Hepatocyte (in vitro differentiated cells): ENCODE data around the gene GRXCR2. TPM values are rescaled to one million over a fixed set of nuclear protein-coding genes. Genes with fewer than 3 reads are reported as not detected.

Experiments
- DNase-seq: peaks from one replicate; pipeline ENCODE4 v3.0.0-alpha.2; 2016; ENCODE audit warnings: low spot score
- H2AFZ ChIP-seq: fragments of 200-600 bp; sonication (generic); 2 replicates; pipeline ENCODE4 v1.6.0; 2016; ENCODE audit warnings: antibody characterized with exemption, mild to moderate bottlenecking
- H3K27ac ChIP-seq: fragments of 200-600 bp; sonication (generic); 2 replicates; pipeline ENCODE4 v1.5.1; 2016; ENCODE audit warnings: mild to moderate bottlenecking
- H3K27me3 ChIP-seq: fragments of 200-600 bp; sonication (generic); 2 replicates; pipeline ENCODE4 v1.6.1; 2016
- H3K36me3 ChIP-seq: fragments of 200-600 bp; sonication (generic); replicated peaks from 2 replicates; pipeline ENCODE4 v1.5.1; 2016; ENCODE audit warnings: low read depth; ENCODE audit not compliant: insufficient read depth
- H3K4me1 ChIP-seq: fragments of 200-600 bp; sonication (generic); 2 replicates; pipeline ENCODE4 v1.5.1; 2016; ENCODE audit warnings: mild to moderate bottlenecking, moderate library complexity; ENCODE audit not compliant: insufficient read depth
- H3K4me2 ChIP-seq: fragments of 200-600 bp; sonication (generic); 2 replicates; pipeline ENCODE4 v1.6.0; 2016
- H3K4me3 ChIP-seq: fragments of 200-600 bp; sonication (generic); 2 replicates; pipeline ENCODE4 v1.5.1; 2016; ENCODE audit warnings: mild to moderate bottlenecking
- H3K79me2 ChIP-seq: fragments of 200-600 bp; sonication (generic); 2 replicates; pipeline ENCODE4 v1.6.0; 2017; ENCODE audit warnings: mild to moderate bottlenecking
- H3K9me2 ChIP-seq: fragments of 200-600 bp; sonication (generic); replicated peaks from 2 replicates; pipeline ENCODE4 v1.6.0; 2017; ENCODE audit warnings: mild to moderate bottlenecking; ENCODE audit not compliant: insufficient read depth
- H3K9me3 ChIP-seq: fragments of 200-600 bp; sonication (generic); 2 replicates; pipeline ENCODE4 v1.5.1; 2016; ENCODE audit warnings: low read depth, mild to moderate bottlenecking
- H4K20me1 ChIP-seq: fragments of 200-600 bp; sonication (generic); 2 replicates; pipeline ENCODE4 v1.6.0; 2016; ENCODE audit warnings: mild to moderate bottlenecking; ENCODE audit not compliant: insufficient read depth, poor library complexity, severe bottlenecking
- CTCF ChIP-seq: fragments of 200-600 bp; sonication (generic); IDR thresholded peaks from 2 replicates; pipeline ENCODE4 v1.5.1; 2016; ENCODE audit warnings: antibody characterized with exemption, mild to moderate bottlenecking; ENCODE audit not compliant: poor library complexity
- EZH2 ChIP-seq: fragments of 200-600 bp; sonication (generic); IDR thresholded peaks from 2 replicates; pipeline ENCODE4 v1.6.1; 2016; ENCODE audit warnings: antibody characterized with exemption, mild to moderate bottlenecking, borderline replicate concordance
- EZH2phosphoT487 ChIP-seq: fragments of 200-600 bp; sonication (generic); IDR thresholded peaks from one replicate; pipeline ENCODE4 v1.6.1; 2018; ENCODE audit warnings: antibody characterized with exemption, mild to moderate bottlenecking, low read depth, moderate library complexity; ENCODE audit not compliant: unreplicated experiment, severe bottlenecking
- WGBS: methylation state at CpG from one replicate; pipeline ENCODE4 v1.1.6; 2016; ENCODE audit warnings: low lambda C conversion rate; ENCODE audit errors: missing lambda C conversion rate; 5-methylcytosine and 5-hydroxymethylcytosine counted together
- polyA plus RNA-seq: library from polyadenylated mRNA; unstranded; fragments of >200 nt; fragmentation: Nextera tagmentation; extraction: Ambion mirVana; gene quantifications from 2 replicates; pipeline ENCODE4 v1.2.1, GENCODE V29; 2016
- total RNA-seq: library from RNA; depleted of rRNA; stranded (reverse); fragments of >200 nt; gene quantifications from 2 replicates; pipeline ENCODE4 v1.2.3, GENCODE V29; 2014

The GRXCR2 gene
- total RNA-seq: not detected in 2 replicates
- 0.39 TPM in 1 of 2 replicates, not detected in the other for polyA plus RNA-seq

GRCh38 chr5:145872914-145873313, at the start of gene GRXCR2:
GRXCR2 (minus strand) TSS chr5:145873014; CDS start chr5:145872968, 46 bp downstream.
- Histone ChIP-seq H2AFZ (no peak within 1 kb of the TSS), H3K79me2 (no peaks in the 10 kb centered on the region), H3K4me2 (no peak within 1 kb of the TSS), H4K20me1 (no peaks in the 10 kb centered on the region), H3K9me3 (no peaks in the 10 kb centered on the region), H3K36me3 (no peaks in the 10 kb centered on the region), H3K4me1 (no peaks in the 10 kb centered on the region), H3K9me2 (no peaks in the 10 kb centered on the region), H3K27ac (no peak within 1 kb of the TSS), H3K4me3 (no peak within 1 kb of the TSS), H3K27me3 (no peaks in the 10 kb centered on the region)
- WGBS: 79% methylated on average over 3 of the region's 3 CpGs
- TF ChIP-seq CTCF (no peak), EZH2 (no peak), EZH2phosphoT487 (no peak)
- no peak for DNase-seq

- Histone ChIP-seq H3K36me3 (no peaks in the 10 kb centered on the region), H3K27me3 (no peaks in the 10 kb centered on the region), H4K20me1 (no peaks in the 10 kb centered on the region), H2AFZ (no peak overlapping the region), H3K4me3 (no peak overlapping the region), H3K79me2 (no peaks in the 10 kb centered on the region), H3K27ac (no peak overlapping the region), H3K9me3 (no peaks in the 10 kb centered on the region), H3K4me1 (peaks cover 8% of the 10 kb centered on the region), H3K4me2 (no peak overlapping the region), H3K9me2 (no peaks in the 10 kb centered on the region)
- DNase-seq: no peak
- TF ChIP-seq EZH2phosphoT487 (no peak), CTCF (no peak), EZH2 (no peak)
- WGBS: 98% methylated on average over 2 of the region's 2 CpGs
These were observed 49.2 kb upstream of the GRXCR2 start for GRCh38 chr5:145922059-145922458.

- no peaks in the 10 kb centered on the region for H3K36me3 ChIP-seq
- no peak overlapping the region for H2AFZ ChIP-seq
- DNase-seq: no peak
- no peaks in the 10 kb centered on the region for H3K9me2 ChIP-seq
- H3K4me2 ChIP-seq: no peak overlapping the region
- H3K4me1 ChIP-seq: peaks cover 8% of the 10 kb centered on the region
- no peak overlapping the region for H3K27ac ChIP-seq
- TF ChIP-seq EZH2 (no peak), EZH2phosphoT487 (no peak), CTCF (no peak)
- no peaks in the 10 kb centered on the region for H3K9me3 ChIP-seq
- H3K79me2 ChIP-seq: no peaks in the 10 kb centered on the region
- H4K20me1 ChIP-seq: no peaks in the 10 kb centered on the region
- WGBS: 86% methylated on average over 2 of the region's 2 CpGs
- H3K4me3 ChIP-seq: no peak overlapping the region
- H3K27me3 ChIP-seq: no peaks in the 10 kb centered on the region
These were observed 48.4 kb upstream of the GRXCR2 start for GRCh38 chr5:145921211-145921610.
